ENCODE data around the gene N4BP3.

DNA sequence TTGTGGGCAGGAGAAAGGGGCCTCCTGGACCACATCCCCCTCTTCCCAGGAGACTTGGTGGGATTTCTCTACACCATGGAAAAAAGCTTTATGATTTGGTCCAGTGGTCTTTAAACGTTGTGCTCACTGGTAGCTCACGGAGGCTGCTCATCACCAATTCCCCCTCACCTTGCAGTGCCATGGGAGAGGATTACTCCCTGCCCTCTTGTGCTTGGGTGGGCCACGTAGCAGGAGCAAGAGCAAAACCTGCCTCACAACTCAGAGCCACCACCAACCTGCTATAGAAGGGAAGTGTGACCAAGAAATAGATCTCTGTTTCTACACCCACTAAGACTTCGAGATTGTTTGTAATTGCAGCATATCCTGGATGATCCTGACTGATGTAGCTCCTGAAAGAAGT is 42.2 kb upstream of the N4BP3 start:
- no peak for TF ChIP-seq POLR2AphosphoS5 (IDR thresholded peaks at IDR 0.05; ENCODE audit: low read depth, low read length)
- no peak for TF ChIP-seq POLR2A (IDR thresholded peaks at IDR 0.05; ENCODE audit: low read depth, low read length)
